Effector memory CD8-positive, alpha-beta T cell (primary cell): ENCODE results near the gene EEFSEC.

Experiments used
- ATAC-seq: fragments of 150-1000 bp; cut with Tn5 transposase; replicated peaks from 2 replicates; pipeline ENCODE4 v1.10.0; 2021; ENCODE audit warnings: mild to moderate bottlenecking, moderate library complexity
- DNase-seq, 3 experiments: peaks; one replicate each; pipeline ENCODE4 v3.0.0; 2021
- H3K27ac Mint-ChIP-seq, 2 donors: one replicate each; pipeline ENCODE4 v1.8.0; 2022; ENCODE audit warnings: mild to moderate bottlenecking in 2 of 2, mixed read lengths in 2 of 2, moderate library complexity in 2 of 2
- H3K27me3 Mint-ChIP-seq, 2 donors: one replicate each; pipeline ENCODE4 v1.8.0; 2022; ENCODE audit warnings: mixed read lengths in 2 of 2
- H3K36me3 Mint-ChIP-seq: one replicate; pipeline ENCODE4 v1.8.0; 2022; ENCODE audit warnings: mild to moderate bottlenecking, moderate library complexity, mixed read lengths; ENCODE audit not compliant: insufficient read depth
- H3K4me1 Mint-ChIP-seq, 2 donors: one replicate each; pipeline ENCODE4 v1.8.0; 2022; ENCODE audit warnings: low read depth in 2 of 2, mixed read lengths in 2 of 2
- H3K4me3 Mint-ChIP-seq, 2 donors: one replicate each; pipeline ENCODE4 v1.8.0; 2022; ENCODE audit warnings: mild to moderate bottlenecking in 2 of 2, mixed read lengths in 2 of 2, moderate library complexity in 2 of 2
- H3K9me3 Mint-ChIP-seq, 2 donors: one replicate each; pipeline ENCODE4 v1.8.0; 2022; ENCODE audit warnings: mixed read lengths in 2 of 2

The EEFSEC gene

DNA sequence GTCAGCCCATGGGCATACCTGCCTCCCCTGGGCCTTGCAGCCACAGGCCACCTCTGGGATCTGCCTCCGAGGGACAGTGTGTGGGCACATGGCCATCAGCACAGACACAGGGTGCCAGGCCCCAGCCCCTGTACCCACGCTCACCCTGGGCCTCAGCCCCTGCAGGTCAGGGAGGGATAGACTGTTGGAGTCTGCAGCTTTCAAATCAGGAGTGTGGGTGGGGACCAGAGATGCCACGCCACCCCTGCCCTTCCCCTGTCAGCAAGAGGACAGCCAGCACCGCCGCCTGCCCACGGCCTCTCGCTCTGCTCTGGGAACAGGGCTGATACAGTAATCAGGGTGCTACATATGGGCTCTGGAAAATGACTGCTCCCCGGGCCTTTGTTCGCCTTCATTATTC lies 240.8 kb downstream of the EEFSEC start:
- peak overlapping the region; percentile 54 to 57 for H3K27ac Mint-ChIP-seq
- DNase-seq (no peak), ATAC-seq (no peak)

DNA sequence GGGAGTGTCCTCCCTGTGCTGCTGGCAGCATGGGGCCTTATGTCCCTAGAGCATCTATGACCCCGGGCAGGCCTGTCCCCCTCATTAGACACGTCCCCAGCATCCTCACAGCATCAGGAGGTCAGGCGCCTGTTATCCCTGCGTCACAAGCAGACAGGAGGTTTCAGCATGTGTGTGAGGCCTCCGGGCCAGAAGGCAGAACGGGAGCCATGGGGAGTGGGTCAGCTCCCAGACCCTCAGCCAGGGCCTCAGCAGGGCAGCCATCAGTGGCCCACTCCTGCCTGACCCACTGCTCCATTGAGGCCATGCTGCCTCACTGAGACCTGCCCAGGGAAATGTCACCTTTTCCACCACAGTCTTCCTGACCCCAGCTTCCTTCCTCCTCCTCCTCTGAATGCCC lies 241.8 kb downstream of the EEFSEC start:
- Mint-ChIP-seq H3K27ac (peak overlapping the region in 1 of 2 donors; percentile 10), H3K4me1 (peaks cover 4 to 7% of the 10 kb centered on the region in 2 donors), H3K9me3 (no peaks in the 10 kb centered on the region), H3K27me3 (no peaks in the 10 kb centered on the region), H3K4me3 (no peak overlapping the region), H3K36me3 (no peaks in the 10 kb centered on the region)
- DNase-seq (no peak), ATAC-seq (no peak)

More for the DNA sequence above, 240.8 kb downstream of the EEFSEC start:
- Mint-ChIP-seq H3K4me3 (no peak overlapping the region), H3K4me1 (peaks cover 4 to 7% of the 10 kb centered on the region in 2 donors), H3K36me3 (no peaks in the 10 kb centered on the region), H3K9me3 (no peaks in the 10 kb centered on the region), H3K27me3 (no peaks in the 10 kb centered on the region)

DNA sequence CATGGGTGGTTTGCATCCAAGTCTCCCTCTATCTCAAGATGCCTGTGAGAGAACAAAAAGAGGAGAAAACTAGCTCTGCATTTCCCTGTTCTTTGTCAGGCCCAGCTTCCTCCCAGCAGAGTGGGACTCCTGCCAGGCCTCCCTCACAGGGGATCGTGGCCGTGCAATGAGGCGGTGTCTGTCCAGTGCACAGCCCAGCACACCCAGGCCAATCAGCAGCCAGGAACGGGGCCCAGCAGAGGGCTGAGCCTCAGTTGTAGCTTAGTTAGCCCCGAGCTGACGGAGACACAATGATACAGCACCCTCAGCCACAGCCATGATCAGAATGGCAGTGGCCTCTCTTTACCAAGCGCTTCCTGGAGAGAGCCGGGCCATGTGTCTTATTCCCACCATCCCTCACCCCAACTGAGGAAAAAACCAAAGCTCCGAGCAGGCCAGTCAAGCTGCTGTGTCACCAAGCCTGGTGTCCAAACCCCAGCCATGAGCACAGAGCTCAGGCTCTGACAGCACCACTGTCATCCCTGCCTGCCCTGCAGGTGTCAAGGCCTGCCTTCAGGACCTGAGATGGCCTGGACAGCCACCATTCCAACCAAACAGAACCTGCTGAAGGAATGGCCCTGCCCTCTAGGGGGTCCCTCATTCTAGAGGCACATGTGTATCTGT lies 242.3 kb downstream of the EEFSEC start:
- DNase-seq (no peak), ATAC-seq (no peak)
- Mint-ChIP-seq H3K27me3 (no peaks in the 10 kb centered on the region), H3K4me1 (peaks cover 4 to 5% of the 10 kb centered on the region in 2 donors), H3K9me3 (no peaks in the 10 kb centered on the region), H3K27ac (peak overlapping the region in 1 of 2 donors; percentile 10), H3K4me3 (no peak overlapping the region), H3K36me3 (no peaks in the 10 kb centered on the region)

- H3K4me1 Mint-ChIP-seq = peaks cover 0 to 1% of the 10 kb centered on the region in 2 donors
- ATAC-seq (no peak), DNase-seq (no peak)
- H3K27ac Mint-ChIP-seq = peak overlapping the region; percentile 7 to 15
- H3K27me3 Mint-ChIP-seq = no peaks in the 10 kb centered on the region
- H3K9me3 Mint-ChIP-seq = no peaks in the 10 kb centered on the region
- no peaks in the 10 kb centered on the region for H3K36me3 Mint-ChIP-seq
- H3K4me3 Mint-ChIP-seq = no peak overlapping the region
Measured at GRCh38 chr3:128397484-128397883, 244.2 kb downstream of the EEFSEC start.

DNA sequence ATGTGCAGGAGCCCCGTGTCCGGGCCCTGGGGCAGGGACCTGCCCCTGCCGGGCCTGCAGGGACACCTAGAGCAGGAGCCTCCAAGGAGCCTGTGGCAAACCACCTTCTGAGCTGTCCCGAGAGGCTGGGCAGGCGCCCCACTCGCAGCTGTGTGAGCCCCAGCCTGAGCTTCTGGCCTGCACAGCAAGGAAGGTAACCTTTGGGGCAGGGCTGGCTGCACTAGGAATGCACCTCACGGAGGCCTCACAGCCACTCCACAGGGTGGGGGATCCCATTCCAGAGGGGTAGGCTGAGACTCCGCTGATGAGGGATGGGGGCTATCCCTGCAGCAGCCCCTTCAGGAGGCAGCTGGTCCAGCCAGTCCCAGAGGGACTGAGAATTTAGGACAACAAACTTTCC lies 245.3 kb downstream of the EEFSEC start:
- Mint-ChIP-seq H3K4me1 (peaks cover 0 to 3% of the 10 kb centered on the region in 2 donors), H3K9me3 (no peaks in the 10 kb centered on the region), H3K36me3 (no peaks in the 10 kb centered on the region), H3K27ac (no peak overlapping the region), H3K27me3 (no peaks in the 10 kb centered on the region), H3K4me3 (no peak overlapping the region)
- no peak for DNase-seq
- ATAC-seq = no peak

DNA sequence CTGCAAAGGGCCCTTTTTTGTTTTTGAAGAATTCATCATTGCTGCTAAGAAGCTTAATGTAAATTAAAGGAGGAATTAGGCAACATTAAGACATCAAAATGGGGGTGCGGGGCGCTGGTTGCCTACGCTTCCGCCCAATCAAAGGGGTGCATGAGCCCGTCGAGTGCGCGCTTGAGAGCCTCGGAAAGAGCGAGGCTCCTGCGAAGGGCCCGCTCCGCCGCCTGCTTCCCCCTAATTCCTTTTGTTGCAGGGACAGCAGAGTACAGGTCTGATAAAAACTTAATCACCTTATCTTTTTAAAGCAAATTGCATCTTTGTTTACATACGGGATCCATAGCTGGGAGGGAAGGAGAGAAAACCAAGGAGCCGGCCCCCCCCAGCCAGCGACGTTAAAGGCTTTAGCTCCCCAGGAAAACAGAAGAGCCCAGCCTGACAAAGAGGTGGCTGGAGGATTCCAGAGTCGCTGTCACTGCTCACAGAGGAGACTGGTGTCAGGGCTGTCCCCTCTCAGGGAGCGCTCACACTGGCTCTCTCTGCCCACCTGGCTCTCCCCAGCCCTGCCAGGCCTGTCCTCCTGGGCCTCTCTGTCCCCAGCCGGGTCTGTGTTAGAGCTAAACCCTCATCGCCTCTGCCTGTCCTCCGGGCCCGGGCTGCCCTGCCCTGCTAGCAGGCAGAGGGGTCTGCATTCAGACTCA lies 246.1 kb downstream of the EEFSEC start:
- Mint-ChIP-seq H3K27me3 (no peaks in the 10 kb centered on the region), H3K27ac (no peak overlapping the region), H3K4me1 (peaks cover 0 to 3% of the 10 kb centered on the region in 2 donors), H3K4me3 (no peak overlapping the region), H3K36me3 (no peaks in the 10 kb centered on the region), H3K9me3 (no peaks in the 10 kb centered on the region)
- DNase-seq = no peak
- no peak for ATAC-seq

GRCh38 chr3:128400671-128401070 lies 247.4 kb downstream of the EEFSEC start:
- no peak overlapping the region for H3K27ac Mint-ChIP-seq
- H3K9me3 Mint-ChIP-seq = no peaks in the 10 kb centered on the region
- no peaks in the 10 kb centered on the region for H3K27me3 Mint-ChIP-seq
- DNase-seq = no peak
- H3K36me3 Mint-ChIP-seq = no peaks in the 10 kb centered on the region
- peaks cover 0 to 2% of the 10 kb centered on the region in 2 donors for H3K4me1 Mint-ChIP-seq
- no peak for ATAC-seq
- H3K4me3 Mint-ChIP-seq = no peak overlapping the region

GRCh38 chr3:128402319-128402718 lies 249.0 kb downstream of the EEFSEC start:
- Mint-ChIP-seq H3K9me3 (no peaks in the 10 kb centered on the region), H3K4me3 (no peak overlapping the region)
- DNase-seq = no peak

GRCh38 chr3:128402998-128403397 lies 249.7 kb downstream of the EEFSEC start:
- DNase-seq = no peak
- Mint-ChIP-seq H3K27me3 (no peaks in the 10 kb centered on the region), H3K27ac (no peak overlapping the region), H3K4me1 (peaks cover 0 to 5% of the 10 kb centered on the region in 2 donors), H3K9me3 (no peaks in the 10 kb centered on the region), H3K4me3 (no peak overlapping the region), H3K36me3 (no peaks in the 10 kb centered on the region)
- ATAC-seq = no peak

More at GRCh38 chr3:128402319-128402718, 249.0 kb downstream of the EEFSEC start:
- Mint-ChIP-seq H3K27ac (no peak overlapping the region), H3K27me3 (no peaks in the 10 kb centered on the region), H3K4me1 (peaks cover 0 to 5% of the 10 kb centered on the region in 2 donors), H3K36me3 (no peaks in the 10 kb centered on the region)
- ATAC-seq = no peak

- no peak overlapping the region for H3K4me3 Mint-ChIP-seq
- no peak overlapping the region for H3K27ac Mint-ChIP-seq
- H3K4me1 Mint-ChIP-seq = peaks cover 0 to 5% of the 10 kb centered on the region in 2 donors
- H3K27me3 Mint-ChIP-seq = no peaks in the 10 kb centered on the region
- no peaks in the 10 kb centered on the region for H3K36me3 Mint-ChIP-seq
- H3K9me3 Mint-ChIP-seq = no peaks in the 10 kb centered on the region
- ATAC-seq (no peak), DNase-seq (no peak)
Measured at GRCh38 chr3:128404276-128405068, 251.2 kb downstream of the EEFSEC start.

- H3K4me1 Mint-ChIP-seq = peaks cover 0 to 5% of the 10 kb centered on the region in 2 donors
- no peaks in the 10 kb centered on the region for H3K9me3 Mint-ChIP-seq
- H3K27ac Mint-ChIP-seq = no peak overlapping the region
- no peaks in the 10 kb centered on the region for H3K36me3 Mint-ChIP-seq
- DNase-seq (no peak), ATAC-seq (no peak)
- no peaks in the 10 kb centered on the region for H3K27me3 Mint-ChIP-seq
- no peak overlapping the region for H3K4me3 Mint-ChIP-seq
Measured at GRCh38 chr3:128405554-128406277, 252.4 kb downstream of the EEFSEC start.

- Mint-ChIP-seq H3K4me3 (no peak overlapping the region), H3K27ac (peak overlapping the region in 1 of 2 donors; percentile 78), H3K9me3 (no peaks in the 10 kb centered on the region), H3K36me3 (no peaks in the 10 kb centered on the region), H3K4me1 (peaks cover 0 to 5% of the 10 kb centered on the region in 2 donors), H3K27me3 (no peaks in the 10 kb centered on the region)
- no peak for ATAC-seq
- no peak for DNase-seq
Measured at GRCh38 chr3:128407247-128407646, 254.0 kb downstream of the EEFSEC start.
